GM23248 (cell line): Measurements from ENCODE around the gene NCK2.

ENCODE experiments used
- EZH2 ChIP-seq: fragments of 200-600 bp; sonication (generic); IDR thresholded peaks from 2 replicates; pipeline ENCODE4 v1.6.1; 2018; ENCODE audit warnings: antibody characterized with exemption, mild to moderate bottlenecking; ENCODE audit not compliant: insufficient read depth, poor library complexity, severe bottlenecking
- EZH2phosphoT487 ChIP-seq: fragments of 200-600 bp; sonication (generic); IDR thresholded peaks from 2 replicates; pipeline ENCODE4 v1.6.1; 2018; ENCODE audit warnings: antibody characterized with exemption, moderate library complexity, mild to moderate bottlenecking, low read depth; ENCODE audit not compliant: insufficient read depth

DNA sequence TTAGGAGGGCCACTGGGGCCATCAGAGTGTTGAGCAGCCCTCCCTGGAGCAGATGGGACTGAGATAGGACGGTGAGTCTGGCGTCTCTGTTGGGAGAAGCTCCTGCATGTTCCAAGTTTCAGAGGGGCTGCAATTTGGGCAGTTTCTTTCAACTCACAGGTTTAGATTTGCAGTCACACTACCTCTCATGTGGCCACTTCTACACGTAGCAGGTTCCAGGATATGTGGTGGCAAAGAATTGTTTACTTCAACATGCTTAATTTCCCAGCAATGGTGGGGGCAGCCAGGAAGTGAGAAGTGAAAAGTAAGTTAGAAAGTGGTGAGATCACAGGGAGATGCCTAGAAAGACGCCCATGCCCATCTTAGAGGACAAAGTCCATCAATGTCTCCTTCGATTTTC, 9.3 kb downstream of the NCK2 start:
- TF ChIP-seq EZH2phosphoT487 (no peak), EZH2 (no peak)
